Measurements from ENCODE around the gene GLRX3.

Gene GLRX3

GRCh38 chr10:130195746-130196294, 59.6 kb downstream of the GLRX3 start (continued):
- TF ChIP-seq HIC1 (tag by site-specific recombination; IDR thresholded peaks at IDR 0.05) (no peak), ZEB2 (tag by site-specific recombination; IDR thresholded peaks at IDR 0.05) (no peak), ZNF155 (tag by site-specific recombination; IDR thresholded peaks at IDR 0.05) (no peak), ZBTB10 (tag by site-specific recombination; IDR thresholded peaks at IDR 0.05) (no peak), ZSCAN16 (tag by site-specific recombination; IDR thresholded peaks at IDR 0.05) (no peak)

- CTCF ChIA-PET: no interaction called here
- H3K4me3 ChIP-seq (ENCODE audit: low read depth, low read length): no peak overlapping the region
- POLR2A ChIA-PET: no interaction called here
These were observed 60.6 kb downstream of the GLRX3 start for GRCh38 chr10:130196511-130197487.

More at GRCh38 chr10:130196511-130197487, 60.6 kb downstream of the GLRX3 start:
- no peak for TF ChIP-seq ZNF350 (tag by site-specific recombination; IDR thresholded peaks at IDR 0.05)
- TF ChIP-seq ZNF510 (tag by site-specific recombination; IDR thresholded peaks at IDR 0.05; ENCODE audit: insufficient replicate concordance): no peak
- TF ChIP-seq ZNF394 (tag by site-specific recombination; IDR thresholded peaks at IDR 0.05; ENCODE audit: borderline replicate concordance): no peak
- no peak for TF ChIP-seq SALL2 (tag by site-specific recombination; IDR thresholded peaks at IDR 0.05; ENCODE audit: borderline replicate concordance)
- TF ChIP-seq ZNF2 (tag by site-specific recombination; IDR thresholded peaks at IDR 0.05): no peak
- no peak for TF ChIP-seq ZNF404 (tag by site-specific recombination; IDR thresholded peaks at IDR 0.05)
- TF ChIP-seq ZFP69B (tag by site-specific recombination; IDR thresholded peaks at IDR 0.05): no peak
- TF ChIP-seq ZNF792 (tag by site-specific recombination; IDR thresholded peaks at IDR 0.05): no peak
- no peak for TF ChIP-seq ZNF610 (tag by site-specific recombination; IDR thresholded peaks at IDR 0.05; ENCODE audit: borderline replicate concordance)
- no peak for TF ChIP-seq ZBTB6 (tag by site-specific recombination; IDR thresholded peaks at IDR 0.05)
- no peak for TF ChIP-seq ZNF266 (tag by site-specific recombination; IDR thresholded peaks at IDR 0.05; ENCODE audit: low read depth)
- no peak for TF ChIP-seq ZNF768 (tag by site-specific recombination; IDR thresholded peaks at IDR 0.05)
- TF ChIP-seq ZNF785 (tag by site-specific recombination; IDR thresholded peaks at IDR 0.05): no peak
- TF ChIP-seq ZNF76 (tag by site-specific recombination; IDR thresholded peaks at IDR 0.05; ENCODE audit: borderline replicate concordance, low read depth): no peak
- TF ChIP-seq ZFP41 (tag by site-specific recombination; IDR thresholded peaks at IDR 0.05; ENCODE audit: borderline replicate concordance): no peak
- TF ChIP-seq ZNF629 (tag by site-specific recombination; IDR thresholded peaks at IDR 0.05): no peak
- no peak for TF ChIP-seq ZNF16 (tag by site-specific recombination; IDR thresholded peaks at IDR 0.05; ENCODE audit: low read depth)
- TF ChIP-seq ZNF24 (tag by site-specific recombination; IDR thresholded peaks at IDR 0.05): no peak
- TF ChIP-seq PBX3 (CRISPR knock-in tag; IDR thresholded peaks at IDR 0.05): no peak
- no peak for TF ChIP-seq ZBTB17 (tag by site-specific recombination; IDR thresholded peaks at IDR 0.05)
- H3K27ac ChIP-seq (ENCODE audit: extremely low read depth, low read depth, low read length): no peak overlapping the region
- H3K4me1 ChIP-seq (ENCODE audit: control insufficient read depth, insufficient read depth, low read length): no peaks in the 10 kb centered on the region
- H3K36me3 ChIP-seq (ENCODE audit: control insufficient read depth in 2 of 2, insufficient read depth in 1 of 2, low read length in 2 of 2): no peaks in the 10 kb centered on the region
- no peaks in the 10 kb centered on the region for H3K9me3 ChIP-seq (ENCODE audit: control insufficient read depth, insufficient read depth, low read depth, low read length)
